Neutrophil (primary cell): ENCODE measurements around the gene NUP210.

ENCODE experiments used
- H3K27ac ChIP-seq: fragments of 200-600 bp; sonication (generic); 2 replicates; pipeline ENCODE4 v1.5.1; 2016; ENCODE audit warnings: mild to moderate bottlenecking, moderate library complexity
- H3K27me3 ChIP-seq: fragments of 200-600 bp; sonication (generic); 2 replicates; pipeline ENCODE4 v1.6.0; 2016; ENCODE audit warnings: mild to moderate bottlenecking
- H3K36me3 ChIP-seq: fragments of 200-600 bp; sonication (generic); 2 replicates; pipeline ENCODE4 v1.5.1; 2017
- H3K4me1 ChIP-seq, 2 experiments: fragments of 200-600 bp in 1 of 2; sonication (generic) in 1 of 2; 1 replicate in 1 of 2; 2 replicates in 1 of 2; pipeline versions ENCODE4 v1.5.1 to v1.6.1; 2013 to 2016; ENCODE audit warnings: low read depth in 1 of 2, low read length in 1 of 2, mild to moderate bottlenecking in 1 of 2, moderate library complexity in 1 of 2; ENCODE audit not compliant: control insufficient read depth in 1 of 2, insufficient read depth in 1 of 2
- H3K4me3 ChIP-seq, 2 experiments: fragments of 200-600 bp in 1 of 2; sonication (generic) in 1 of 2; 1 replicate in 1 of 2; 2 replicates in 1 of 2; pipeline ENCODE4 v1.5.1; 2013 to 2016; ENCODE audit warnings: low read depth in 1 of 2, low read length in 1 of 2, mild to moderate bottlenecking in 1 of 2, moderate library complexity in 1 of 2
- H3K9me3 ChIP-seq: fragments of 200-600 bp; sonication (generic); 2 replicates; pipeline ENCODE4 v1.5.1; 2016
- CTCF ChIP-seq: fragments of 200-600 bp; sonication (generic); IDR thresholded peaks from 2 replicates; pipeline ENCODE4 v1.5.1; 2016; ENCODE audit warnings: antibody characterized with exemption

NUP210 gene

GRCh38 chr3:13266651-13267362 lies 153.3 kb downstream of the NUP210 start:
- Histone ChIP-seq H3K36me3 (no peaks in the 10 kb centered on the region), H3K4me1 (no peaks in the 10 kb centered on the region), H3K27me3 (peaks cover 19% of the 10 kb centered on the region), H3K9me3 (no peaks in the 10 kb centered on the region), H3K4me3 (no peak overlapping the region), H3K27ac (no peak overlapping the region)
- TF ChIP-seq CTCF, result no peak
